Suprapubic skin (tissue), 3 donors: ENCODE results near the gene AHNAK2.
"Not testable (repeated sequence)": the region's sequence is repeated elsewhere in the genome, so short reads cannot be mapped to it uniquely, and the experiment has no call there.

Experiments used
- POLR2A ChIP-seq, 2 donors: fragments of 450-650 bp; IDR thresholded peaks; one replicate each; pipeline ENCODE4 v1.6.1; 2017; ENCODE audit warnings: antibody characterized with exemption in 2 of 2, mild to moderate bottlenecking in 2 of 2, moderate library complexity in 2 of 2
- TF ChIP-seq, protein P1 (sequence below), 2 donors: fragments of 200-600 bp in 1 of 2; fragments of 450-650 bp in 1 of 2; sonication (generic) in 1 of 2; IDR thresholded peaks; one replicate each; pipeline ENCODE4 v1.5.1; 2016 to 2019; ENCODE audit warnings: antibody characterized with exemption in 2 of 2, mild to moderate bottlenecking in 1 of 2, moderate library complexity in 1 of 2

DNA sequence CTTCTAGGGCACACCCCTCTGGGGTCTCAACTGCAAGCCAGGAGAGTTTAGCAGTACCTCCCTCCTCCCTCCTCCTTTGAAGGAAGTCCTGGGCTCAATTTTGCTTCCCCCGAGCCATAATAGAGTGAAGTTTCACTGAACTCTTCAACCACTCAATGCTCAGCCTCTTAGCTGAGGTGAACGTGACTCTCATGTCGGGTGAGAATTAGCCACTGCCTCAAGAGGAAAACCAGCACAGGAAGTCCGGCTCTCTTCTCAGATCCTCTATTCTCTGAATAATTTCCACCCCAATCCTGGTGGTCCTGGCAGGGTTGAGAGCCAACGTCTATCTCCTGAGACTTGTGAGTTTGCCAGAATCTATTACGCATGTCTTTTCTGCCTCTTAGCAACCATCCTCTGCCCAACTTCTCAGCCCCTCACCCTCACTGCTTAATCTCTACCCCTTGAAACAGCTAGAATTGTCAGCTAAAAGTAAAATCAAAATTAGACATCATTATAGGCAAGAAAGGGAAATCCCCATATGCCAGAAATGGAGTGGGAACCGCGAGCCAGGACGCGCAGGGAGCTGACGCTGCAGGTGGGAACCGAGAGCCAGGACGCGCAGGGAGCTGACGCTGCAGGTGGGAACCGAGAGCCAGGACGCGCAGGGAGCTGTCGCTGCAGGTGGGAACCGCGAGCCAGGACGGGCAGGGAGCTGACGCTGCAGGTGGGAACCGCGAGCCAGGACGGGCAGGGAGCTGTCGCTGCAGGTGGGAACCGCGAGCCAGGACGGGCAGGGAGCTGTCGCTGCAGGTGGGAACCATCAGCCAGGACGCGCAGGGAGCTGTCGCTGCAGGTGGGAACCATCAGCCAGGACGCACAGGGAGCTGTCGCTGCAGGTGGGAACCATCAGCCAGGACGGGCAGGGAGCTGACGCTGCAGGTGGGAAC lies 73.3 kb downstream of the AHNAK2 start:
- TF ChIP-seq, protein P1, sequence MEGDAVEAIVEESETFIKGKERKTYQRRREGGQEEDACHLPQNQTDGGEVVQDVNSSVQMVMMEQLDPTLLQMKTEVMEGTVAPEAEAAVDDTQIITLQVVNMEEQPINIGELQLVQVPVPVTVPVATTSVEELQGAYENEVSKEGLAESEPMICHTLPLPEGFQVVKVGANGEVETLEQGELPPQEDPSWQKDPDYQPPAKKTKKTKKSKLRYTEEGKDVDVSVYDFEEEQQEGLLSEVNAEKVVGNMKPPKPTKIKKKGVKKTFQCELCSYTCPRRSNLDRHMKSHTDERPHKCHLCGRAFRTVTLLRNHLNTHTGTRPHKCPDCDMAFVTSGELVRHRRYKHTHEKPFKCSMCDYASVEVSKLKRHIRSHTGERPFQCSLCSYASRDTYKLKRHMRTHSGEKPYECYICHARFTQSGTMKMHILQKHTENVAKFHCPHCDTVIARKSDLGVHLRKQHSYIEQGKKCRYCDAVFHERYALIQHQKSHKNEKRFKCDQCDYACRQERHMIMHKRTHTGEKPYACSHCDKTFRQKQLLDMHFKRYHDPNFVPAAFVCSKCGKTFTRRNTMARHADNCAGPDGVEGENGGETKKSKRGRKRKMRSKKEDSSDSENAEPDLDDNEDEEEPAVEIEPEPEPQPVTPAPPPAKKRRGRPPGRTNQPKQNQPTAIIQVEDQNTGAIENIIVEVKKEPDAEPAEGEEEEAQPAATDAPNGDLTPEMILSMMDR (IDR thresholded peaks at IDR 0.05): not testable (repeated sequence)
- not testable (repeated sequence) for TF ChIP-seq POLR2A (IDR thresholded peaks at IDR 0.05)
